ENCODE measurements around the gene DTX3. TPM values are rescaled to one million over a fixed set of nuclear protein-coding genes. Genes with fewer than 3 reads are reported as not detected.

DTX3 gene
- polyA plus RNA-seq, 1 donor from 2014 or later, result 0.91 TPM

GRCh38 chr12:57590864-57591781, 13.5 kb upstream of the DTX3 start, which contains the start of gene PIP4K2C:
TSS of gene PIP4K2C (plus strand) at chr12:57591192. CDS start at chr12:57591290, 98 bp downstream.
- Mint-ChIP-seq H3K9me3 (no peaks in the 10 kb centered on the region), H3K36me3 (peaks cover 5% of the 10 kb centered on the region), H3K27me3 (no peaks in the 10 kb centered on the region), H3K4me1 (peaks cover 16 to 21% (median 20%) of the 10 kb centered on the region in 3 donors), H3K27ac (peak within 1 kb of the TSS in 2 of 3 donors; percentile 76 to 89), H3K4me3 (peak within 1 kb of the TSS; percentile 83 to 95 (median 90))

GRCh38 chr12:57591782-57592325, 12.8 kb upstream of the DTX3 start:
- H3K4me3 Mint-ChIP-seq, result peak overlapping the region; percentile 83 to 95 (median 90)
- H3K9me3 Mint-ChIP-seq, result no peaks in the 10 kb centered on the region
- H3K27me3 Mint-ChIP-seq, result no peaks in the 10 kb centered on the region
- peak overlapping the region in 1 of 3 donors; percentile 76 for H3K27ac Mint-ChIP-seq
- H3K36me3 Mint-ChIP-seq, result peaks cover 10% of the 10 kb centered on the region
- peaks cover 16 to 21% (median 20%) of the 10 kb centered on the region in 3 donors for H3K4me1 Mint-ChIP-seq

GRCh38 chr12:57592551-57593165, 12.0 kb upstream of the DTX3 start:
- Mint-ChIP-seq H3K36me3 (peaks cover 10% of the 10 kb centered on the region), H3K4me1 (peaks cover 16 to 21% (median 20%) of the 10 kb centered on the region in 3 donors), H3K27me3 (no peaks in the 10 kb centered on the region), H3K4me3 (peak overlapping the region; percentile 83 to 95 (median 90)), H3K9me3 (no peaks in the 10 kb centered on the region), H3K27ac (peak overlapping the region in 1 of 3 donors; percentile 76)

GRCh38 chr12:57593187-57593586, 11.4 kb upstream of the DTX3 start:
- Mint-ChIP-seq H3K27ac (no peak overlapping the region), H3K4me3 (peak overlapping the region in 1 of 4 donors; percentile 83), H3K27me3 (no peaks in the 10 kb centered on the region), H3K36me3 (peaks cover 10% of the 10 kb centered on the region), H3K4me1 (peaks cover 16 to 21% (median 20%) of the 10 kb centered on the region in 3 donors), H3K9me3 (no peaks in the 10 kb centered on the region)

- peaks cover 6 to 10% (median 8%) of the 10 kb centered on the region in 3 donors for H3K4me1 Mint-ChIP-seq
- H3K36me3 Mint-ChIP-seq, result peaks cover 24% of the 10 kb centered on the region
- no peak overlapping the region for H3K4me3 Mint-ChIP-seq
- H3K9me3 Mint-ChIP-seq, result no peaks in the 10 kb centered on the region
- peaks cover 10% of the 10 kb centered on the region for H3K27me3 Mint-ChIP-seq
- H3K27ac Mint-ChIP-seq, result no peak overlapping the region
Observed at GRCh38 chr12:57600395-57600794, 4.2 kb upstream of the DTX3 start.

GRCh38 chr12:57602544-57602943, 2.1 kb upstream of the DTX3 start:
- H3K36me3 Mint-ChIP-seq, result peaks cover 16% of the 10 kb centered on the region
- H3K27ac Mint-ChIP-seq, result no peak overlapping the region
- no peak overlapping the region for H3K4me3 Mint-ChIP-seq
- H3K9me3 Mint-ChIP-seq, result no peaks in the 10 kb centered on the region
- H3K27me3 Mint-ChIP-seq, result peaks cover 10% of the 10 kb centered on the region
- peaks cover 6 to 12% (median 8%) of the 10 kb centered on the region in 3 donors for H3K4me1 Mint-ChIP-seq

- Mint-ChIP-seq H3K4me1 (peaks cover 6 to 12% (median 8%) of the 10 kb centered on the region in 3 donors), H3K4me3 (peak overlapping the region in 1 of 4 donors; percentile 61), H3K27me3 (peaks cover 10% of the 10 kb centered on the region), H3K27ac (no peak overlapping the region), H3K36me3 (peaks cover 16% of the 10 kb centered on the region), H3K9me3 (no peaks in the 10 kb centered on the region)
Observed at GRCh38 chr12:57603324-57603723, 1.3 kb upstream of the DTX3 start.

GRCh38 chr12:57603815-57604453, 690 bp upstream of the DTX3 start:
- H3K36me3 Mint-ChIP-seq, result peaks cover 15% of the 10 kb centered on the region
- peak overlapping the region; percentile 61 to 79 (median 70) for H3K4me3 Mint-ChIP-seq
- H3K27me3 Mint-ChIP-seq, result peaks cover 12% of the 10 kb centered on the region
- no peaks in the 10 kb centered on the region for H3K9me3 Mint-ChIP-seq
- peak overlapping the region in 1 of 3 donors; percentile 65 for H3K27ac Mint-ChIP-seq
- H3K4me1 Mint-ChIP-seq, result peaks cover 6 to 12% (median 8%) of the 10 kb centered on the region in 3 donors

GRCh38 chr12:57604992-57605810, 577 bp downstream of the DTX3 start:
- Mint-ChIP-seq H3K9me3 (no peaks in the 10 kb centered on the region), H3K36me3 (peaks cover 13% of the 10 kb centered on the region), H3K4me3 (peak overlapping the region; percentile 66 to 90 (median 79)), H3K4me1 (peaks cover 6 to 10% (median 8%) of the 10 kb centered on the region in 3 donors), H3K27ac (peak overlapping the region in 1 of 3 donors; percentile 65), H3K27me3 (peaks cover 21% of the 10 kb centered on the region)

GRCh38 chr12:57605811-57606311, 1.2 kb downstream of the DTX3 start:
- Mint-ChIP-seq H3K9me3 (no peaks in the 10 kb centered on the region), H3K4me1 (peaks cover 12 to 13% (median 12%) of the 10 kb centered on the region in 3 donors), H3K27ac (peak overlapping the region in 1 of 3 donors; percentile 51), H3K27me3 (peaks cover 28% of the 10 kb centered on the region), H3K36me3 (peaks cover 11% of the 10 kb centered on the region), H3K4me3 (peak overlapping the region in 2 of 4 donors; percentile 66 to 87)

GRCh38 chr12:57606399-57606798, 1.8 kb downstream of the DTX3 start:
- Mint-ChIP-seq H3K36me3 (peaks cover 10% of the 10 kb centered on the region), H3K4me1 (peaks cover 12 to 13% (median 13%) of the 10 kb centered on the region in 3 donors), H3K27ac (no peak overlapping the region)

GRCh38 chr12:57606821-57607220, 2.2 kb downstream of the DTX3 start:
- Mint-ChIP-seq H3K36me3 (peaks cover 6% of the 10 kb centered on the region), H3K9me3 (no peaks in the 10 kb centered on the region), H3K27me3 (peaks cover 31% of the 10 kb centered on the region), H3K27ac (no peak overlapping the region), H3K4me3 (peak overlapping the region in 1 of 4 donors; percentile 60), H3K4me1 (peaks cover 12 to 13% (median 13%) of the 10 kb centered on the region in 3 donors)

More at GRCh38 chr12:57606399-57606798, 1.8 kb downstream of the DTX3 start:
- peak overlapping the region in 2 of 4 donors; percentile 51 to 60 for H3K4me3 Mint-ChIP-seq
- peaks cover 30% of the 10 kb centered on the region for H3K27me3 Mint-ChIP-seq
- H3K9me3 Mint-ChIP-seq, result no peaks in the 10 kb centered on the region

GRCh38 chr12:57607958-57608663, 3.5 kb downstream of the DTX3 start:
- Mint-ChIP-seq H3K36me3 (no peaks in the 10 kb centered on the region), H3K9me3 (no peaks in the 10 kb centered on the region), H3K4me3 (peak overlapping the region in 1 of 4 donors; percentile 11), H3K4me1 (peaks cover 12 to 13% (median 13%) of the 10 kb centered on the region in 3 donors), H3K27ac (no peak overlapping the region), H3K27me3 (peaks cover 34% of the 10 kb centered on the region)

Data from IgD-negative memory B cell (primary cell).